Adipose tissue (tissue), 3 donors: ENCODE results near the gene GRIN1. TPM values are rescaled to one million over a fixed set of nuclear protein-coding genes. Genes with fewer than 3 reads are reported as not detected.
A peak's percentile ranks its signal among the peaks of the same experiment; 100 is the strongest.

Source experiments
- H3K27ac ChIP-seq: one replicate; pipeline ENCODE4 v1.5.1; 2013; ENCODE audit warnings: low read depth, low read length
- WGBS, 3 donors: extraction: QIAGEN DNeasy Blood & Tissue Kit; methylation state at CpG; one replicate each; pipeline ENCODE4 v1.1.7; 2013; 5-methylcytosine and 5-hydroxymethylcytosine counted together
- polyA plus RNA-seq, 3 donors: library from polyadenylated mRNA; stranded (reverse); fragments of 200-250 nt; gene quantifications; one replicate each; pipeline ENCODE4 v1.2.3, GENCODE V29; 2013
- donor health status: healthy with polysubstance abuse.
- donor health status: Bipolar disorder and iron deficiency.
- donor health status: healthy.

Gene GRIN1
- polyA plus RNA-seq, 3 donors = 0.26 TPM; not detected in 2

GRCh38 chr9:137182836-137183235 is 43.9 kb downstream of the GRIN1 start:
- WGBS, 3 donors = 88 to 92% (median 91%) methylated on average over 14 to 17 of the region's 17 CpGs
- no peak overlapping the region for H3K27ac ChIP-seq

- WGBS, 3 donors = 91 to 94% (median 93%) methylated on average over 27 of the region's 27 CpGs
- no peak overlapping the region for H3K27ac ChIP-seq
Measured at GRCh38 chr9:137183980-137184595, 45.1 kb downstream of the GRIN1 start.

DNA sequence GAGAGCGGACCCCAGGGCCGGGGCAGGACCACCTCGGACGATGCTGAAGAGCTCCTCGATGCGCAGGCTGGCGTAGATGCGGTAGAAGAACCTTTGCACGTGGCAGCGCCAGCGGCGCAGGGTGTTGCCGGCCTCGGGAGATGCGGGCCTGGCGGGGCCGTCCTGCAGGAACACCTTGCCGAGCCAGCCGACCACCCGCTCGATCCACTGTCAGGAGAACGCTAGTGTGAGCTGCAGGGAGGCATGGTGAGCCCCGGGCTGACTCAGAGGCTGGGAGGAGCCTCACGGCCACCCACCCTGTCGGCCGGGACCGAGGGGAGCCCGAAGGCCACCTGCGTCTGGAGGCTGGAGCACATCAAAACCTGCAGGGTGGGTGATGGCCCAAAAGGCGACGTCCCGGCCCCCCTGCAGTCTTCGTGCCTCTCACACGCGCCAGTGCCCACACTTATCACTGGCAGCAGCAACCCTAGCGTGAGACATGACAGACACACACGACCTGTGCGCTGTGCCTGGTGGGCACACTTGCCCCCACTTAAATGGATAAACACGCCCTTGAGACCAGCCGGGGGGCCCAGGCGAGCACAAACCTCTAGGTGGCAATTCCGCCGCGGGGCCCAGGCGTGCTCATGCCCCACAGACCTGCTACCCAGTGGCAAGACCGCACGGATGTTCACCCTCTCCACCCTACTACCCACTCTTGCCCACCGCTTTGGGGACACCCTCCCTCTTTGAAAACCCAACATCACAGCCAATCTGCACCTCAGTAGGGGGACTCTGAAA is 46.1 kb downstream of the GRIN1 start:
- no peak overlapping the region for H3K27ac ChIP-seq
- 93% methylated on average over 46 to 48 of the region's 48 CpGs for WGBS, 3 donors

- WGBS, 3 donors = 92 to 93% (median 93%) methylated on average over 19 of the region's 19 CpGs
- no peak overlapping the region for H3K27ac ChIP-seq
Measured at GRCh38 chr9:137185921-137186320, 47.0 kb downstream of the GRIN1 start.

GRCh38 chr9:137186385-137186784 is 47.4 kb downstream of the GRIN1 start:
- H3K27ac ChIP-seq = no peak overlapping the region
- WGBS, 3 donors = 48 to 83% (median 77%) methylated on average over 6 of the region's 6 CpGs

DNA sequence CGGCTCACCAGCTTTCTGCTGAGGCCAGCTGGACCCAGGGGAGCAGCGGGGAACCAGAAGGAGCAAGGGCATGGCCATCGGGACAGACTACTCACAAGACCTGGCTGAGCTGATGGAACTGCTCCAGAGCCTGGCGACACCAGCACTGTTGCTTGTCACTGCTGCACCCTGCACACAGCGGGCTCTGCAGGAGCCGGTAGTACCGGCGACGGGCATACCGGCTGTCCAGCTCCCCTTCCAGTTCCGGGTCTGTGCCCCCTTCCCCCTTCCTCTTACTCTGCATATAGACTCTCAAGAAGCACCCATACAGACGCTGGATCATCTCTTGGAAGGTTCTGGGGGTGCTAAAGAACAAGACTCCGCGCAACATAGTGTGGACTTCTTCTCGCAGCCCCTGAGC is 48.4 kb downstream of the GRIN1 start:
- no peak overlapping the region for H3K27ac ChIP-seq
- WGBS, 3 donors = 74 to 84% (median 78%) methylated on average over 15 of the region's 15 CpGs

DNA sequence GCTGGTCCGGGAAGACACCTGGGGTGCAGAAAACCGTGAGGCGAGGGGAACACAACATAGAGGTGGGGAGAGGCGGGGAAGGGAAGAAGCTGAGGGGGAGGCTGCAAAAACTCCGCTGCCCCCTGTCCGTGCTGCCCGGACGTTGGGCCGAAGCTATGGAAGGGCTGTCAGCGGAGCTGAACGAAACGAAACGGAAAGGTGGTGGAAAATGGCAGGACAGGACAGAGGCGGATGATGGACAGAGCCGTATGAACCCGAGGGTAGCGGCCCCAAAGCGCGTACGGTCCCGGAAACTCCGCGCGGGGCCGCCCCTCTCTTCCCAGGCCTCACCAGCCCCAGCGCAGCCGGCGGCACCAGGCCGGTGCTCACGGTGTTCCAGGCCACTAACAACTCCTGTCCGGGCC is 49.1 kb downstream of the GRIN1 start:
- WGBS, 3 donors = 0 to 1% (median 0%) methylated on average over 30 to 31 of the region's 31 CpGs
- peak overlapping the region; percentile 62 for H3K27ac ChIP-seq

GRCh38 chr9:137188490-137189296 is 49.7 kb downstream of the GRIN1 start, which contains the start of the genes ANAPC2 and SSNA1:
ANAPC2 (minus strand) TSS chr9:137188560; CDS start chr9:137188532, 28 bp downstream.
SSNA1 (plus strand) TSS chr9:137188676; CDS start chr9:137188727, 51 bp downstream.
- WGBS, 3 donors = 0% methylated on average over 68 to 98 of the region's 98 CpGs
- H3K27ac ChIP-seq = peak within 1 kb of the TSS; percentile 62

- WGBS, 3 donors = 16 to 32% (median 29%) methylated on average over 21 to 23 of the region's 23 CpGs
- H3K27ac ChIP-seq = no peak overlapping the region
Measured at GRCh38 chr9:137189297-137190295, 50.6 kb downstream of the GRIN1 start.

GRCh38 chr9:137190315-137190856 is 51.4 kb downstream of the GRIN1 start:
- H3K27ac ChIP-seq = no peak overlapping the region
- WGBS, 3 donors = 43 to 80% (median 65%) methylated on average over 9 of the region's 9 CpGs

- 56 to 78% (median 72%) methylated on average over 3 of the region's 3 CpGs for WGBS, 3 donors
Measured at GRCh38 chr9:137191245-137191644, 52.3 kb downstream of the GRIN1 start.

GRCh38 chr9:137191691-137192447 is 52.9 kb downstream of the GRIN1 start:
- no peak overlapping the region for H3K27ac ChIP-seq
- 67 to 84% (median 81%) methylated on average over 21 to 22 of the region's 22 CpGs for whole genome bisulfite sequencing, 3 donors

More at GRCh38 chr9:137191245-137191644, 52.3 kb downstream of the GRIN1 start:
- no peak overlapping the region for H3K27ac ChIP-seq

- 66 to 79% (median 76%) methylated on average over 10 of the region's 10 CpGs for WGBS, 3 donors
- no peak overlapping the region for H3K27ac ChIP-seq
Measured at GRCh38 chr9:137192448-137192780, 53.5 kb downstream of the GRIN1 start.

DNA sequence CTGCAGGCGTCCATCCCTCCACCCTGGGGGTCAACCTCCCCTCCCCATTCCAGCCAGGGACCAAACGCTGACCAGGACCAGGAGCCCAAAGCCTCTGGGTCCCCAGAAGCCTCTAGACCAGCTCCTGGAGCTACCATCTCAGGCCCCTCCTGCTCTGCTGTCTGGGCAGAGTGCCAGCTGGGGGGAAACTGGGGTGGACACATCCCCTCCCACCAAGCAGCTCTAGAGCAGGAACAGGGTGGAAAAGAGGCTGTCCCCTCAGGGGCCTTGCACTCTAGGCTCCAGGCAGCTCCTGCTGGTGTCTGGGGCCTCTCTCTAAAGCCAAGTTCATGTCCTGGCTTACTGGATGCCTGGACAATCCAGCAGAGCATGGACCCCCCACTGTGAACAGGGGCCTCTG is 53.9 kb downstream of the GRIN1 start:
- WGBS, 3 donors = 73 to 79% (median 74%) methylated on average over 2 of the region's 2 CpGs
- H3K27ac ChIP-seq = no peak overlapping the region

DNA sequence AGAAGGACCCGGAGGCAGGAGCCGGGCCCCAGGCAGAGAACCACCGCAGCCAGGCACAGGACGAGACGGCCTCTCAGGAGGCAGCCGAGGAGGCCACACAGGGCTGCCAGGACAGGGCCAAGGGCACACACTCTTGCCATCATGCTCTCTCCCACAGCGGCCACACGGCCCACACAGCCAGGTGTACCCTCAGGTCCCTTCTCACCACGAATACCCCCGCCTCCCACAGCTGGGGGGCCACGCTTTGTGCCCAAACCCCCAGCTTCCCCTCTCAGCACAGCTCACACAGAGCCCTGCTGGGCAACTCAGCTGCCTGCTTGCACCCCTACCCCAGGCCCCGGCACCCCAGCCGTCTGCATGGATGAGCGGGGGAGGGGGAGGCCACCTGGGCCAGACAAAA is 54.8 kb downstream of the GRIN1 start:
- no peak overlapping the region for H3K27ac ChIP-seq
- 75 to 88% (median 83%) methylated on average over 11 to 14 of the region's 14 CpGs for WGBS, 3 donors

DNA sequence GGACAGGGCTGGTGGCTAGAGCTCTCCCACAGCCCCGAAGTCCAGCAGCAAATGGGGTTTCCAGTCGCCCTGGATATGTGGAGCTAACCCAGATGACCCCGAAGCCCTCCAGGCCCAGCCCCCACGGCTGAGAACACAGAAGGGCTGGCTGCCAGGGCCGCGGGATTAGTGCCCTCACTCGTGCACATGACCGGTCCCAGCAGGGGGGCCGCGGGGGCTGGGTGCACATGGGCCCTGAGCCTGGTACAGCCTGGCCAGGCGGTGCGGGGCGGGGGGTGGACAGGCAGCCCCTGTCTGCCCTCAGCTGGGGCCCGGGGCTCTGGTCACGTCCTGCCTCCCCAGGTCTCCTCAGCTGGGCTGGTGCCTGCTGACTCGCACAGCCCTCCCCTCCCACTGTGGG is 55.4 kb downstream of the GRIN1 start:
- no peak overlapping the region for H3K27ac ChIP-seq
- 33 to 76% (median 72%) methylated on average over 16 of the region's 16 CpGs for WGBS, 3 donors

DNA sequence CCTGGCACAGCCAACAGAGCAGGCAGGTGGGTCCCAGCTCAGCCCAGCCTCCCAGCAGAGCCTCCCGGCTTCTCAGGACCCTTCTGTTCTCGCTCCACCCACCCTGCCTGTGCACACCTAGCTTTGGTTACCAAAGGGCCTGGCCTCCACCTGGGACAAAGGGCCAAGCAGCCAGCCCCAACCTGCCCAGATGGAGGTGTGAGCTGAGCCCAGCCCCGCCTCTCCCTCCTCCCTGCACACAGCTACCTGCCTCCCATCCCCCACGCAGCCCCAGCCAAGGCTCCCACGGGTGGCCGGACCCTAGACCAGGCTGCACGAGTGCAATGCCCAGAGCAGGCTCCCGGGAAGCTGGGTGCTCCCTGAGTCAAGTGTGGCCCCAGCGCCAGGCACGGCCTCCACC is 56.0 kb downstream of the GRIN1 start:
- WGBS, 3 donors = 38 to 90% (median 74%) methylated on average over 10 of the region's 10 CpGs

More for the DNA sequence above, 56.0 kb downstream of the GRIN1 start:
- no peak overlapping the region for H3K27ac ChIP-seq
